Bronchial epithelial cell (primary cell): ENCODE results near the gene B3GNT8. TPM values are rescaled to one million over a fixed set of nuclear protein-coding genes. Genes with fewer than 3 reads are reported as not detected.

Experiments used
- DNase-seq: peaks from one replicate; pipeline ENCODE4 v3.0.0-alpha.2; 2010; ENCODE audit warnings: low read depth
- FAIRE-seq: peaks from 2 replicates; lab custom pipeline; 2011; peaks lifted over from hg19 to GRCh38; lab: Jason Lieb, UNC
- H3K27me3 ChIP-seq: 2 replicates; pipeline ENCODE4 v1.5.1; 2011; ENCODE audit warnings: low read length; ENCODE audit not compliant: control insufficient read depth, insufficient read depth
- H3K36me3 ChIP-seq: 2 replicates; pipeline ENCODE4 v1.5.1; 2011; ENCODE audit warnings: low read length; ENCODE audit not compliant: control insufficient read depth, insufficient read depth
- H3K4me3 ChIP-seq: 2 replicates; pipeline ENCODE4 v1.5.1; 2011; ENCODE audit warnings: mild to moderate bottlenecking, low read depth, low read length, control low read depth
- total RNA-seq: library from RNA; depleted of rRNA; stranded (reverse); fragments of >200 nt; gene quantifications from 2 replicates; pipeline ENCODE4 v1.2.1, GENCODE V29; 2014
- TF ChIP-seq, protein P1 (sequence below): IDR thresholded peaks from 2 replicates; pipeline ENCODE4 v1.5.1; 2011; ENCODE audit warnings: mild to moderate bottlenecking, moderate library complexity, low read length, control low read depth, inconsistent platforms; ENCODE audit not compliant: insufficient read depth, severe bottlenecking

The B3GNT8 gene
- total RNA-seq, 1 donor from 2014 or later, result 3.2 TPM

DNA sequence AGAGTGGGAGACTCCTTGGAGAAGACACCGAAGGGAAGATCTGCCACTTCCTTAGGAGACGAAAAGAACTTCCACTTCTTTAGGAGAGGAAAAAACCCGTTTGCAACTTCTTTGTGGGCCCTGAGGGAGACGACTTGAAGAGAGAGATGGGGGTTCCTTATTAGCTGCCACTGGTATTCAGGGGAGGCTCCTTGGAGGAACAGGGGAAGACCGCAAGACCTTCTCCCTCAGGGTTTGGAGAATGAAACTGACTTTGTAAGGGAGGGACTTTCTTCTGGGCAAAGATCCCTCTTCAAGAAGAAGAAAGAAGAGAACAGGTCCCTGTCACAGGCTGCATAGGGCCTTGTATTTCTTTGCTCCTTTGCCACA lies 29.1 kb downstream of the B3GNT8 start:
- DNase-seq, result peak; percentile 11
- TF ChIP-seq, protein P1, sequence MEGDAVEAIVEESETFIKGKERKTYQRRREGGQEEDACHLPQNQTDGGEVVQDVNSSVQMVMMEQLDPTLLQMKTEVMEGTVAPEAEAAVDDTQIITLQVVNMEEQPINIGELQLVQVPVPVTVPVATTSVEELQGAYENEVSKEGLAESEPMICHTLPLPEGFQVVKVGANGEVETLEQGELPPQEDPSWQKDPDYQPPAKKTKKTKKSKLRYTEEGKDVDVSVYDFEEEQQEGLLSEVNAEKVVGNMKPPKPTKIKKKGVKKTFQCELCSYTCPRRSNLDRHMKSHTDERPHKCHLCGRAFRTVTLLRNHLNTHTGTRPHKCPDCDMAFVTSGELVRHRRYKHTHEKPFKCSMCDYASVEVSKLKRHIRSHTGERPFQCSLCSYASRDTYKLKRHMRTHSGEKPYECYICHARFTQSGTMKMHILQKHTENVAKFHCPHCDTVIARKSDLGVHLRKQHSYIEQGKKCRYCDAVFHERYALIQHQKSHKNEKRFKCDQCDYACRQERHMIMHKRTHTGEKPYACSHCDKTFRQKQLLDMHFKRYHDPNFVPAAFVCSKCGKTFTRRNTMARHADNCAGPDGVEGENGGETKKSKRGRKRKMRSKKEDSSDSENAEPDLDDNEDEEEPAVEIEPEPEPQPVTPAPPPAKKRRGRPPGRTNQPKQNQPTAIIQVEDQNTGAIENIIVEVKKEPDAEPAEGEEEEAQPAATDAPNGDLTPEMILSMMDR, result no peak
- no peak for FAIRE-seq
- peak overlapping the region; percentile 88 for H3K4me3 ChIP-seq
- no peaks in the 10 kb centered on the region for H3K36me3 ChIP-seq
- H3K27me3 ChIP-seq, result no peaks in the 10 kb centered on the region

DNA sequence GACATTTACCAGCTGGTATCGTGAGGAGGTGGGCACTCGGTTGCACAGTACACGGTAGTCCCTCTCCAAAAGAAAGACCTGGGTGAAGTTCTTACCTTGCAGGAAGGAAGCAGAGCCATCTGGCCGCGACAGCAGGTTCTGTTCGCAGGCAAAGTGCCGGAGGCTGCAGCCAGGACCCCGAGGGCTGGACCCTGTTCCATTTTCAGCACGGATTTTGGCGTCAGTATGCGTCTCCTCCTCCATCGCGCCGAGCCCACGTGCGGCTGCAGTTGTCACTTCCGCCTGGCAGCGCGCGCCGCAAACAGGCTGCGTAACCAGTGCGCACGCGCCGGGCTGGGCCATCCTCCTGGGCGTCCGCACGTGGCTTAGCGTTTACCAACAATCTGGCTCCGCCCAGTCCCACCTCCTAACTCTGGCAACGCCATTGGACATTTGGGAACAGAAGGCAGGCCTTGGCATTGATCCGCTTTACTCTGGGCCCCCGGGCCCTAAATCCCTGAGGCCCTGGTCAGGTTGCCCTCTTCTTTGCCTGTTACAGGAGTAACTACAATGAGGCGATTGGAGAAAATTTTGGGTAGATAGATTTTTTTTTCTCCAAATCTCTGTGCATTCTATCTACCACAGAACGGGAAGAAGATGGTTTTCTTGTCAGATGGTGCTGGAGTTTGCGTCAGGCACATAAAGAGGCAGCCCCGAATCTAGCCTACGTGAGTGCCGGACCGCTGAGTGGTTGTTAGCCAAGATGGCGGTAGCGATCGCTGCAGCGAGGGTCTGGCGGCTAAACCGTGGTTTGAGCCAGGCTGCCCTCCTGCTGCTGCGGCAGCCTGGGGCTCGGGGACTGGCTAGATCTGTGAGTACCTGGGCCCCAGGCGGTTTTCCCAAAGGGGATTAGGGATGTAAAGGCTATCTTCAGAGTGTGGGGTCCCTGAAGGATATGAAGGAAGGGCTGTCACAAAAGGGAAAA lies 29.8 kb downstream of the B3GNT8 start, which contains the start of the genes BCKDHA and EXOSC5:
Gene BCKDHA (plus strand): TSS at position 733 of the 964 bp plus-strand sequence. CDS start 10 bp downstream, at position 743.
Gene EXOSC5 (minus strand): TSS at position 274 of the 964 bp plus-strand sequence. CDS start 31 bp downstream, at position 243.
- peak; percentile 82 for FAIRE-seq
- TF ChIP-seq, protein P1, result no peak

DNA sequence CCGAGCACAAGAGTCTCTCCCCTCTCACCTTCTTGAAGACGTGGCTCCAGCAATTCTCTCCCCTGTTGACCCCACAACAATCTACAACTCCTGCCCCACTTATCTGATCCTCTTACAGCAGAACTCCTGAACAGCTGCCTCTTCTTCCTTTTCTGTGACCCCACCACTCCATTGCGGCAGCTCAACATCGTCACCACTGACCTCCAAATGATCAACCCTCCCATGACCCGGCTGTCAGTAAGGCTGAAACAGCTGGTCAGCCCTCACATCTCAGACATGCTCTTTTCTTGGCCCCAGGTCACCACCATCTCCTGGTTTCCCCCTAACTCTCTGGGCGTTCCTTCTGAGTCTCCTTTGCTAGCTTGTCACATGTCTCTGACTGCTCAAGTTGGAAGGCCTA lies 31.8 kb downstream of the B3GNT8 start:
- no peaks in the 10 kb centered on the region for H3K27me3 ChIP-seq
- TF ChIP-seq, protein P1, result no peak

More for the DNA sequence above, 29.8 kb downstream of the B3GNT8 start, which contains the start of the genes BCKDHA and EXOSC5:
- H3K36me3 ChIP-seq, result no peaks in the 10 kb centered on the region
- peak; percentile 99 for DNase-seq
- peak within 1 kb of the TSS; percentile 88 for H3K4me3 ChIP-seq
- no peaks in the 10 kb centered on the region for H3K27me3 ChIP-seq

DNA sequence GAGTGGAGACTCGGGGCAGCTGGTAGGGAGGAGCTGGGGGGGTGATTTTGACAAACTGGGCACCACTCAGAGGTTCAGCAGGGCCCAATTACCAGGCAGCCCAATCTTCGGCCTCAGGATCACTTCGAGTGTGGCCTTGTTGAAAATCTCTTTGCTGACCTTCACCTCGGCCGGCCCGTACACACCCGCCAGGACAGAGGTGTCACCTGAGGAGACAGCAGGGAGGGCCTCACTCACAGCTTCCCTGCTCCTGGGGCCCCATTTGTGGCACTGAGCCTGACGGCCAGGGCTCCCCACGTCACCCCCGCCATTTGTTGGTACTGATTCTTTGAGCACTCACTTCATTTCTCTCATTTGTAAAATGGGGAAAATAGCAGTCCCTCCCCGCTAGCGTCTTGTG lies 34.4 kb downstream of the B3GNT8 start:
- H3K27me3 ChIP-seq, result no peaks in the 10 kb centered on the region
- TF ChIP-seq, protein P1, result no peak
- FAIRE-seq (no peak), DNase-seq (no peak)
- no peak overlapping the region for H3K4me3 ChIP-seq
- peaks cover 16% of the 10 kb centered on the region for H3K36me3 ChIP-seq

More for the DNA sequence above, 31.8 kb downstream of the B3GNT8 start:
- DNase-seq (no peak), FAIRE-seq (no peak)
- Histone ChIP-seq H3K36me3 (peaks cover 13% of the 10 kb centered on the region), H3K4me3 (no peak overlapping the region)

DNA sequence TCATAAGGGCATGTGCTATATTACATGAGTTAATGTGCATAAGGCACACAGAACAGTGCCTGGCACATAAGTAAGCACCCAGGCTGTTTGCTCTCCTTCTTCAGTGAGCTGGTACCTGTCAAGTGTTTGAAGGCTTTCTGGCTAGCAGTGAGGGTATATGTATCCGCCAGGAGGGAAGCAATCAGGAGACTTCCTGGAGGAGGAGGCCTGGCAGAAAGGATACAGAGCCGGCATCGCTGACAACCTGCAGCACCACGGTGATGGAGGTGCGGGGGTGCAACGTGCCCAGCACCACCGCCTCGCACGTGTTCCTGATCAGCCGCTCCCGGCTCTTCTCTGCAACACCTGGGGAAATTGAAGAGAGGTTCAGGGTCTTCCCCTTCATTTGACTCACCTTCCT lies 35.6 kb downstream of the B3GNT8 start:
- H3K36me3 ChIP-seq, result peaks cover 16% of the 10 kb centered on the region
- H3K27me3 ChIP-seq, result no peaks in the 10 kb centered on the region
- H3K4me3 ChIP-seq, result no peak overlapping the region
- FAIRE-seq (no peak), DNase-seq (no peak)
- TF ChIP-seq, protein P1, result no peak
